ENCODE measurements around the gene CORO2B.

Gene CORO2B, protein sequence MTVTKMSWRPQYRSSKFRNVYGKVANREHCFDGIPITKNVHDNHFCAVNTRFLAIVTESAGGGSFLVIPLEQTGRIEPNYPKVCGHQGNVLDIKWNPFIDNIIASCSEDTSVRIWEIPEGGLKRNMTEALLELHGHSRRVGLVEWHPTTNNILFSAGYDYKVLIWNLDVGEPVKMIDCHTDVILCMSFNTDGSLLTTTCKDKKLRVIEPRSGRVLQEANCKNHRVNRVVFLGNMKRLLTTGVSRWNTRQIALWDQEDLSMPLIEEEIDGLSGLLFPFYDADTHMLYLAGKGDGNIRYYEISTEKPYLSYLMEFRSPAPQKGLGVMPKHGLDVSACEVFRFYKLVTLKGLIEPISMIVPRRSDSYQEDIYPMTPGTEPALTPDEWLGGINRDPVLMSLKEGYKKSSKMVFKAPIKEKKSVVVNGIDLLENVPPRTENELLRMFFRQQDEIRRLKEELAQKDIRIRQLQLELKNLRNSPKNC

DNA sequence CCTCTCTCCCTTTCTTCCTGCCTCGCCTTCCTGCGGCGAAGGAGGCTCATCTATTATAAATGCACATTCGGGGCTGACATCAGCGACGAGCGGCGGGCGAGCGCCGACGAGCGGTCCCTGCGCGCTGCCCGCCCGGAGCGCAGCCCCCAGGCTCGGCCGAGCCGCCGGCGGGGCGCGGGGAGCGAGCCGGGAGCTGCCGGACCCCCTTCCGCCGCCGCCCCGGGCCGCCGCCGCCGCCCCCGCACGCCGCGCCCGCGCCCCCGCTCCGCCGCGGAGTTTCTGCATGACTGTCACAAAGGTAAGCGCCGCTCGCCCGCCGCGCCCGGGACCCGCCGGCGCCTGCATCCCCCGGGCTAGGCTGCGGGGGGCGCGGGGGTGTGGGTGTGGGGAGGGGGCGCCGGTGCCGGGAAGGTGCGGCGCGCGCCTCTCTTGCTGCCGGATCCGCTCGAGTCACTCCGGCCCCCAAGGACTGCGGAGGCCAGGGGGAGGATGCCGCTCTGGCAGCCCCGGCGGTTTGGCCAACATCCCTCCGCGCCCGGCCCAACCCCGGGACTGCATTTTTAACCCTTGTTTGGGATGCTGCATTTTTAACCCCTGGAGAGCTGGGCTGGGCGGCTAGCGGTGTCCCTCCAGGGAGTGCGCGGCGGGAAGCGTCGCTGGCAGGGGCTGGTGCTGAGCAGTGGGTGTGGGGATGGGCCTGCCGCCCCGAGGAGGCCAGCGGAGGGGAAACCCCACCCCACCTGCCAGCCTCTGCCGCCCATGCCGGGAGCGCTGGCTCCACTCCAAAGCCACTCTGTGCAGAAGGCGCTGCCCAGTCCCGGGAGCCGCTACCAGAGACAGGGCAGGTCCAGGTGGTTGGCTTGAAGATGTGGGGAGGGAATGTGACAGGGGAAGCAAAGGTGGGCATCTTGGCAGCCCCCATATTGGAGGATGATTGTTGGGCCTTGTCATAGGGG is at the start of gene CORO2B:
Gene CORO2B, plus strand, starts transcription at position 14 of the 956 bp plus-strand sequence. Its CDS starts 270 bp downstream, at position 284.
- Histone ChIP-seq H3K27ac (no peak within 1 kb of the TSS), H3K36me3 (replicated peaks) (no peaks in the 10 kb centered on the region), H3K27me3 (replicated peaks) (no peaks in the 10 kb centered on the region), H3K4me3 (ENCODE audit: low read depth, low read length) (peak within 1 kb of the TSS; percentile 55)
- DNase-seq = no peak
- in situ Hi-C loops (cut with HindIII; ENCODE audit: low pct_ligation_motif_present, low sequenced_read_pairs) = no loop called here
- TF ChIP-seq, protein P1, sequence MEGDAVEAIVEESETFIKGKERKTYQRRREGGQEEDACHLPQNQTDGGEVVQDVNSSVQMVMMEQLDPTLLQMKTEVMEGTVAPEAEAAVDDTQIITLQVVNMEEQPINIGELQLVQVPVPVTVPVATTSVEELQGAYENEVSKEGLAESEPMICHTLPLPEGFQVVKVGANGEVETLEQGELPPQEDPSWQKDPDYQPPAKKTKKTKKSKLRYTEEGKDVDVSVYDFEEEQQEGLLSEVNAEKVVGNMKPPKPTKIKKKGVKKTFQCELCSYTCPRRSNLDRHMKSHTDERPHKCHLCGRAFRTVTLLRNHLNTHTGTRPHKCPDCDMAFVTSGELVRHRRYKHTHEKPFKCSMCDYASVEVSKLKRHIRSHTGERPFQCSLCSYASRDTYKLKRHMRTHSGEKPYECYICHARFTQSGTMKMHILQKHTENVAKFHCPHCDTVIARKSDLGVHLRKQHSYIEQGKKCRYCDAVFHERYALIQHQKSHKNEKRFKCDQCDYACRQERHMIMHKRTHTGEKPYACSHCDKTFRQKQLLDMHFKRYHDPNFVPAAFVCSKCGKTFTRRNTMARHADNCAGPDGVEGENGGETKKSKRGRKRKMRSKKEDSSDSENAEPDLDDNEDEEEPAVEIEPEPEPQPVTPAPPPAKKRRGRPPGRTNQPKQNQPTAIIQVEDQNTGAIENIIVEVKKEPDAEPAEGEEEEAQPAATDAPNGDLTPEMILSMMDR (IDR thresholded peaks at IDR 0.05; ENCODE audit: low read depth, low read length, missing control alignments) = no peak

DNA sequence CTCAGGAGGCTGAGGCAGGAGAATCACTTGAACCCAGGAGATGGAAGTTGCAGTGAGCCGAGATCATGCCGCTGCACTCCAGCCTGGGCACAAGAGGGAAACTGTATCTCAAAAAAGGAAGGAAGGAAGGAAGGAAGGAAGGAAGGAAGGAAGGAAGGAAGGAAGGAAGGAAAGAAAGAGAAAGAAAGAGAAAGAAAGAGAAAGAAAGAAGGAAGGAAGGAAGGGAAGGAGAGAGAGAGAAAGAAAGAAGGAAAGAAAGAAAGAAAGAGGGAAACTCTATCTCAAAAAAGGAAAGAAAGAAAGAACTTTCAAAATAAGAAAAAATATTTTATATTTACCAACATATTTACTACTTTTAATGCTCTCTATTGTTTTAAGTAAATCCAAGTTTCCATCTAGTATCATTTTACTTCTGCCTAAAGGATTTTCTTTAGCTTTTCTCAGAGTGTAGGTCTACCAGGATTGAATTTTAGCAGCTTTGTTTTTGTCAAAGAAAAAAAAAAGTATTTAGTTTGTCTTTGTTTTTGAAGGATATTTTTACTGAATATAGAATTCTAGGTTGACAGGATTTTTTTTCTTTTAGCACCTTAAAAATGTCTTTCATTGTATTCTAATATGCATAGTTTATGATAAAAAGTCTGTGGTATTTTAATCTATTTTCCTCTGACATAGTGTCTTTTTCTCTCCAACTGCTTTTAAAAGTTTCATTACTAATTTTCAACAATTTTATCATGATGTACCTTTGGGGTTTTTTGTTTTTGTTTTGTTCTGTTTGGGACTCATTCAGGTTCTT is 47.2 kb upstream of the CORO2B start:
- no peak overlapping the region for H3K27ac ChIP-seq
- H3K27me3 ChIP-seq (replicated peaks) = no peaks in the 10 kb centered on the region

DNA sequence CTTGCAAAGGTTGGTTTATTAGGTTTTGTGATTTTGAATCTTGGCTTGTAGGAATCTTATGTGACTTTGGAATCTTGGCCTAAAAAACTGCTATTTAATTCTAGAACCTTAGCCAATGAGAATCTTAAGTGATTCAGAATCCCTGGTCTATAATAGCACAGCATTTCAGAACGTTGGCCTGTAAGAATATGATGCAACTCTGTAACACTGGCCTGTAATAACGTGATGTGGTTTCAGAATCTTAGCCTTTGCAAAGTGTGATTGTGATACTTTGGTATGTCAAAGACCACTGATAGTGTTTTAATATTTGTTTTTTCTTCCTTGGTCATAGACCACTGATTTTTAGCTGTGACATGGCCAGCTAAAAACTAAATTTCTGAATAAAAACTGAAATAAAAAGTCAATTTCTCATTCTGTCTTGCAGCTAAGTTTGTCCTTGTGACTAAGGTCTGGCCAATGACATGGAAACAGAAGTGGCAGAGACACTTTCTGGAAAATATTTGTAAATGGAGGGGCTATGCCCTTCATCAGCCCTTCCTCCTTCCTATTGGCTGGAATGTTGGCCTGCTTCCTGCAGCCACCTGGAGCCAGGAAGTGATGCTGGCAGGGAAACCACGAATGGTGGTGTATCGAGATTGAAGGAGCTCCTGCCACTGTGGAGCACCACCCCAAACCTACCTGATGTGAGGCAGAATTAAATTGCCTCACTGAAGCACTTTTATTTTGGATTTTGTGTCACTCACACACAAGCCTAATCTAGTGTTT is 42.3 kb upstream of the CORO2B start:
- TF ChIP-seq, protein P1 (IDR thresholded peaks at IDR 0.05; ENCODE audit: low read depth, low read length, missing control alignments) = no peak
- no peaks in the 10 kb centered on the region for H3K27me3 ChIP-seq (replicated peaks)
- H3K36me3 ChIP-seq (replicated peaks) = no peaks in the 10 kb centered on the region
- peak; percentile 91 for DNase-seq
- in situ Hi-C loops (cut with HindIII; ENCODE audit: low pct_ligation_motif_present, low sequenced_read_pairs) = no loop called here
- H3K27ac ChIP-seq = peak overlapping the region; percentile 91
- H3K4me3 ChIP-seq (ENCODE audit: low read depth, low read length) = no peak overlapping the region

More for the DNA sequence above, 47.2 kb upstream of the CORO2B start:
- in situ Hi-C loops (cut with HindIII; ENCODE audit: low pct_ligation_motif_present, low sequenced_read_pairs) = no loop called here
- TF ChIP-seq, protein P1 (IDR thresholded peaks at IDR 0.05; ENCODE audit: low read depth, low read length, missing control alignments) = no peak
- Histone ChIP-seq H3K4me3 (ENCODE audit: low read depth, low read length) (no peak overlapping the region), H3K36me3 (replicated peaks) (no peaks in the 10 kb centered on the region)
- DNase-seq = no peak

DNA sequence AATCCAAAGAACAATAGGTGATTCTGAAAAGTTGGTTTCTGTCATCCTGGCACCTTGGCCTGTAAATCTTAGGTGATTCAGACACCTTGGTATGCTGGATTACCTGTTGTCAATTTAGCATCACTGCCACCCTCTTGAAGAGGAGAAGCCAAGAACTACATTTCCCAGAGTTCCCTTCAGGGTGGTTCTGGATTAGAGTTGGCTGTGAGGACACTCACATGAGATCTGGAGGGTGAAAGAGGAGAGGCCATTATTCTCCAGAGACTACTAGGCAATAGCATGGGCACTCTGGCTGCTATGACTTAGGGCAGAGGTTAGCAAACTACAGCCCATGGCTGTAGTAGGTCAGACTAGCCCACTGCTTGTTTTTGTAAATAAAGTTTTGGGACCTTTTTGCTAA is 41.7 kb upstream of the CORO2B start:
- TF ChIP-seq, protein P1 (IDR thresholded peaks at IDR 0.05; ENCODE audit: low read depth, low read length, missing control alignments) = no peak
- Histone ChIP-seq H3K27me3 (replicated peaks) (no peaks in the 10 kb centered on the region), H3K36me3 (replicated peaks) (no peaks in the 10 kb centered on the region), H3K27ac (peak overlapping the region; percentile 91), H3K4me3 (ENCODE audit: low read depth, low read length) (no peak overlapping the region)
- no peak for DNase-seq
- in situ Hi-C loops (cut with HindIII; ENCODE audit: low pct_ligation_motif_present, low sequenced_read_pairs) = no loop called here

DNA sequence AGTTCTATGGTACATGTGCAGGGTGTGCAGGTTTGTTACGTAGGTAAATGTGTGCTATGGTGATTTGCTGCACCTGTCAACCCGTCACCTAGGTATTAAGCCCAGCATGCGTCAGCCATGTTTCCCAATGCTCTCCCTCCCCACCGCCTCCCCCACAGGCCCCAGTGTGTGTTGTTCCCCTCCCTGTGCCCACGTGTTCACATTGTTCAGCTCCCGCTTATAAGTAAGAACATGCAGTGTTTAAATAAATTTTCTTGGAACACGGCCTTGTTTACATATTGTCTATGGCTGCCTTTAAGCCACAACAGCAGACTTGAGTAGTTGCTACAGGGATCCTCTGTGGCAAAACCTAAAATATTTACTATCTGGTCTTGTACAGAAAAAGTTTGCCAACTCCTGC is 41.3 kb upstream of the CORO2B start:
- Histone ChIP-seq H3K27me3 (replicated peaks) (no peaks in the 10 kb centered on the region), H3K36me3 (replicated peaks) (no peaks in the 10 kb centered on the region), H3K27ac (peak overlapping the region; percentile 91), H3K4me3 (ENCODE audit: low read depth, low read length) (no peak overlapping the region)
- DNase-seq = no peak
- TF ChIP-seq, protein P1 (IDR thresholded peaks at IDR 0.05; ENCODE audit: low read depth, low read length, missing control alignments) = no peak
- in situ Hi-C loops (cut with HindIII; ENCODE audit: low pct_ligation_motif_present, low sequenced_read_pairs) = no loop called here
